ENCODE data around the gene DOCK2.

DNA sequence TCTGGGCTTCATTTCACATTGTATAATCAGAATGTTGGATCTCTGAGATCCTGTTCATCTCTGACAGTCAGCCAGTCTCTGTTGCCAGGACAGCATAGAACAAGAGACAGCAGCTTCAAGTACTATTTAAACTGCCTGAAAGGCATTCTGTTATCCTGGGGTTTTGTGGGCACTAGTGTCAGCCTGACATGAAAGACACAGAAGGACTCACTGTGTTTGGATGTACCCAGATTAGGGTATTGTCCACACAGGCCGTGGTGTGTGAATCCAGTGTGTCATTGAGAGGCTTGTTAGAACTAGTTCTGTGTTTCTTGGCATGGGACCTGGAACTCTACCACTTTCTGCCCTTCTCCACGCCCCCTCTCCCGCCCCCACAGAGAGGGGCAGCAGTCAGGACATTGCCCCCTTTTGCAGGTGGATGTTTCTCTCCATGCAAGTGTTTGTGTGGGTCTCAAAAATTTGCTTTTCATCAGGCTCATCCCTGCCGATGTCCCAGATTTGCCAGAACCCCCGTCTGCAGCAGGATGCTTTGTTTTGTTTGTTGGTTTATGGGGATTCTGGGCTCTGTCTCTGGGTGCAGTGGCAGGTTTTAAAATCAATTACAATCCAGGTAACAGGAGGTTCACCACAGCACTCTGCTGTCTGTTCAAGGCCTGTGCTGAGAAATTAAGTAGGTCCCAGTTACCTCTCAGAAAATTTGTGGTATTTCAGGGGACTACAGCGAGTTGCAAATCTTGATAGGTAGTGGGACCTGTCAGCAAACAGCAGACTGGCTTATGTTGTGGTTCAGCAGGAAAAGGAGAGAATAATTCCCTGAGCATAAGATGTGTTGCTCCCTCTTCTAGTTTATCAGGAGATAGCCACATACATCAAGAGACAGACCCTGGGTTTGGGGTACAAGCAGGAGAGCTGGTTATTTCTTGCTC, 144.6 kb downstream of the DOCK2 start:
- TF ChIP-seq ARNT (IDR thresholded peaks at IDR 0.05) = no peak
- TF ChIP-seq MXI1 (IDR thresholded peaks at IDR 0.05; ENCODE audit: low read depth, low read length) = no peak
- no peak for TF ChIP-seq RCOR1 (IDR thresholded peaks at IDR 0.05; ENCODE audit: borderline replicate concordance in 1 of 2, low read depth in 2 of 2, low read length in 2 of 2)

Measured in K562 (cell line).